ENCODE results near the gene FAM184B.

Gene FAM184B

GRCh38 chr4:17781300-17782287, at the start of gene FAM184B:
TSS of gene FAM184B (minus strand) at chr4:17781621. CDS start at chr4:17781299, 322 bp downstream.
- in situ Hi-C loops (cut with HindIII; ENCODE audit: low sequenced_read_pairs), result no loop called here

GRCh38 chr4:17823871-17824669, 42.6 kb upstream of the FAM184B start:
- in situ Hi-C loops (cut with HindIII; ENCODE audit: low sequenced_read_pairs), result no loop called here

- in situ Hi-C loops (cut with HindIII; ENCODE audit: low sequenced_read_pairs), result no loop called here
Observed at GRCh38 chr4:17817027-17817426, 35.6 kb upstream of the FAM184B start.

- in situ Hi-C loops (cut with HindIII; ENCODE audit: low sequenced_read_pairs), result no loop called here
Observed at GRCh38 chr4:17816142-17816541, 34.7 kb upstream of the FAM184B start.

GRCh38 chr4:17814140-17814539, 32.7 kb upstream of the FAM184B start:
- in situ Hi-C loops (cut with HindIII; ENCODE audit: low sequenced_read_pairs), result no loop called here

GRCh38 chr4:17812801-17813200, 31.4 kb upstream of the FAM184B start:
- in situ Hi-C loops (cut with HindIII; ENCODE audit: low sequenced_read_pairs), result no loop called here

GRCh38 chr4:17812125-17812524, 30.7 kb upstream of the FAM184B start:
- in situ Hi-C loops (cut with HindIII; ENCODE audit: low sequenced_read_pairs), result no loop called here

GRCh38 chr4:17811078-17811603, 29.7 kb upstream of the FAM184B start:
- in situ Hi-C loops (cut with HindIII; ENCODE audit: low sequenced_read_pairs), result no loop called here

- in situ Hi-C loops (cut with HindIII; ENCODE audit: low sequenced_read_pairs), result no loop called here
Observed at GRCh38 chr4:17810260-17811077, 29.0 kb upstream of the FAM184B start, which contains the start of the genes DCAF16 and NCAPG. TSS of gene DCAF16 (minus strand) at chr4:17810757. CDS start at chr4:17804141, 6,616 bp downstream. TSS of gene NCAPG (plus strand) at chr4:17810979. CDS start at chr4:17811078, 99 bp downstream.

GRCh38 chr4:17809667-17810066, 28.2 kb upstream of the FAM184B start:
- in situ Hi-C loops (cut with HindIII; ENCODE audit: low sequenced_read_pairs), result no loop called here

GRCh38 chr4:17807446-17807845, 26.0 kb upstream of the FAM184B start:
- in situ Hi-C loops (cut with HindIII; ENCODE audit: low sequenced_read_pairs), result no loop called here

- in situ Hi-C loops (cut with HindIII; ENCODE audit: low sequenced_read_pairs), result no loop called here
Observed at GRCh38 chr4:17805580-17806155, 24.2 kb upstream of the FAM184B start.

GRCh38 chr4:17797808-17798207, 16.4 kb upstream of the FAM184B start:
- in situ Hi-C loops (cut with HindIII; ENCODE audit: low sequenced_read_pairs), result no loop called here

GRCh38 chr4:17794730-17795129, 13.3 kb upstream of the FAM184B start:
- in situ Hi-C loops (cut with HindIII; ENCODE audit: low sequenced_read_pairs), result no loop called here

GRCh38 chr4:17788956-17789355, 7.5 kb upstream of the FAM184B start:
- in situ Hi-C loops (cut with HindIII; ENCODE audit: low sequenced_read_pairs), result no loop called here

GRCh38 chr4:17787315-17787714, 5.9 kb upstream of the FAM184B start:
- in situ Hi-C loops (cut with HindIII; ENCODE audit: low sequenced_read_pairs), result no loop called here

GRCh38 chr4:17786567-17786966, 5.1 kb upstream of the FAM184B start:
- in situ Hi-C loops (cut with HindIII; ENCODE audit: low sequenced_read_pairs), result no loop called here

GRCh38 chr4:17785858-17786257, 4.4 kb upstream of the FAM184B start:
- in situ Hi-C loops (cut with HindIII; ENCODE audit: low sequenced_read_pairs), result no loop called here

- in situ Hi-C loops (cut with HindIII; ENCODE audit: low sequenced_read_pairs), result no loop called here
Observed at GRCh38 chr4:17780501-17781299, 721 bp downstream of the FAM184B start.
